ENCODE data around the gene KCNAB1.

- TF ChIP-seq CTCF (IDR thresholded peaks at IDR 0.05): no peak
- TF ChIP-seq POLR2A (IDR thresholded peaks at IDR 0.05): no peak
Observed at GRCh38 chr3:156443079-156443478, 322.7 kb downstream of the KCNAB1 start.

Measured in lower leg skin (tissue), 3 donors.